ENCODE data around the gene TAF11L3. TPM values are rescaled to one million over a fixed set of nuclear protein-coding genes. Genes with fewer than 3 reads are reported as not detected.
"Not testable (repeated sequence)": the region's sequence is repeated elsewhere in the genome, so short reads cannot be mapped to it uniquely, and the experiment has no call there.

Gene TAF11L3
- not detected for total RNA-seq

DNA sequence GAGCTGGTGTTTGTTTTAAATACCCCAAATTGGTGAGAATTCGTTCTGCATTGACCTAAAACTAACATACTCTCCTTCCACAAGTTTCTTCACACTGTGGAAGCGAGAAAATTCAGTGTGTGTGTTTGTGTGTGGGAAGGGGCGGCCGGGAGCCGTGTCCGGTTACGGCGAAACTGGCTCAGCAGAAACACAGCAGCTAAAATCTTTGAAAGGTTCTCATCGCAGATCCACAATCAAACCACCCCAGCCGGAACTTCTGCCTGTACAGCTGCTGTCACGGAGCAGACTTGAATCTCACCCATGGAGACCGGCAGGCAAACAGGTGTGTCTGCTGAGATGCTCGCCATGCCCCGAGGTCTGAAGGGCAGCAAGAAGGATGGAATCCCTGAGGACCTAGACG lies at the start of gene TAF11L3:
TSS of gene TAF11L3 (plus strand) at position 301 of the 400 bp plus-strand sequence.
- H3K4me3 ChIP-seq; intact Hi-C loops (cut with DNase I); DNase-seq; H3K27ac ChIP-seq; H3K36me3 ChIP-seq; H3K4me1 ChIP-seq; H3K27me3 ChIP-seq; H3K9ac ChIP-seq (ENCODE audit: low read depth in 2 of 2, low read length in 2 of 2); H3K9me3 ChIP-seq: not testable (repeated sequence)

DNA sequence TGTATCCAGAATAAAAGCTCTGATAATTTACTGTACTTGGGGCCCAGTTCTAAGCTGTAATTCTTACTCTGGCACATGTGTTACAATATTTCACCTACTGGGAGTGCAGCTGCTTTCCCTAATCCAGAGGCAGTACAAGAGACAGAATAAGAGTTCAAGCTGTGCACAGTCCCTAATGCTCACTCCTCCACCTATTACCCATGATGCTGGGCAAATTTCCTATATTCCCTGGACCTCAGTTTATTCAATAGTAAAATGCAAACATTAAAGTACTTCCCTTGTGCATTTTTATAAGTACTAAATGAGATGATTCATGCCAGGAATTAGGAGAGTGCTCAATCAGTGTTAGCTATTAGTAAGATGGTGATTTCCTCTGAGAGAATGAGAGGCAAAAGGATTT lies 48.1 kb upstream of the TAF11L3 start:
- H3K4me1 ChIP-seq = no peaks in the 10 kb centered on the region
- H3K36me3 ChIP-seq = no peaks in the 10 kb centered on the region
- no peak overlapping the region for H3K4me3 ChIP-seq
- no peak for DNase-seq
- no peaks in the 10 kb centered on the region for H3K9me3 ChIP-seq
- no peak overlapping the region for H3K27ac ChIP-seq
- no peak overlapping the region for H3K9ac ChIP-seq (ENCODE audit: low read depth in 2 of 2, low read length in 2 of 2)
- TF ChIP-seq, protein P1, sequence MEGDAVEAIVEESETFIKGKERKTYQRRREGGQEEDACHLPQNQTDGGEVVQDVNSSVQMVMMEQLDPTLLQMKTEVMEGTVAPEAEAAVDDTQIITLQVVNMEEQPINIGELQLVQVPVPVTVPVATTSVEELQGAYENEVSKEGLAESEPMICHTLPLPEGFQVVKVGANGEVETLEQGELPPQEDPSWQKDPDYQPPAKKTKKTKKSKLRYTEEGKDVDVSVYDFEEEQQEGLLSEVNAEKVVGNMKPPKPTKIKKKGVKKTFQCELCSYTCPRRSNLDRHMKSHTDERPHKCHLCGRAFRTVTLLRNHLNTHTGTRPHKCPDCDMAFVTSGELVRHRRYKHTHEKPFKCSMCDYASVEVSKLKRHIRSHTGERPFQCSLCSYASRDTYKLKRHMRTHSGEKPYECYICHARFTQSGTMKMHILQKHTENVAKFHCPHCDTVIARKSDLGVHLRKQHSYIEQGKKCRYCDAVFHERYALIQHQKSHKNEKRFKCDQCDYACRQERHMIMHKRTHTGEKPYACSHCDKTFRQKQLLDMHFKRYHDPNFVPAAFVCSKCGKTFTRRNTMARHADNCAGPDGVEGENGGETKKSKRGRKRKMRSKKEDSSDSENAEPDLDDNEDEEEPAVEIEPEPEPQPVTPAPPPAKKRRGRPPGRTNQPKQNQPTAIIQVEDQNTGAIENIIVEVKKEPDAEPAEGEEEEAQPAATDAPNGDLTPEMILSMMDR (IDR thresholded peaks at IDR 0.05) = no peak
- no peaks in the 10 kb centered on the region for H3K27me3 ChIP-seq
- intact Hi-C loops (cut with DNase I) = no loop called here

DNA sequence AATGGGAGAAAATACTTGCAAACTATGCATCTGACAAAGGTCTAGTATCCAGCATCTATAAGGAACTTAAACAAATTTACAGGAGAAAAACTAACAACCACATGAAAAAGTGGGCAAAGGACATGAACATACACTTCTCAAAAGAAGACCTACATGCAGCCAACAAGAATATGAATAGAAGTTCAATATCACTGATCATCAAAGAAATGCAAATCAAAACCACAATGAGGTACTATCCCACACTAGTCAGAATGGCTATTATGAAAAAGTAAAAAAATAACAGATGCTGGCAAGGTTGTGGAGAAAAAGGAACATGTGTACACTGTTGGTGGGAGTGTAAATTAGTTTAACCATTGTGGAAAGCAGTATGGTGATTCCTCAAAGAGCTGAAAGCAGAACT lies 43.1 kb upstream of the TAF11L3 start:
- H3K36me3 ChIP-seq; H3K9me3 ChIP-seq; H3K27me3 ChIP-seq; intact Hi-C loops (cut with DNase I); H3K27ac ChIP-seq; H3K9ac ChIP-seq (ENCODE audit: low read depth in 2 of 2, low read length in 2 of 2); H3K4me1 ChIP-seq; DNase-seq; H3K4me3 ChIP-seq: not testable (repeated sequence)

DNA sequence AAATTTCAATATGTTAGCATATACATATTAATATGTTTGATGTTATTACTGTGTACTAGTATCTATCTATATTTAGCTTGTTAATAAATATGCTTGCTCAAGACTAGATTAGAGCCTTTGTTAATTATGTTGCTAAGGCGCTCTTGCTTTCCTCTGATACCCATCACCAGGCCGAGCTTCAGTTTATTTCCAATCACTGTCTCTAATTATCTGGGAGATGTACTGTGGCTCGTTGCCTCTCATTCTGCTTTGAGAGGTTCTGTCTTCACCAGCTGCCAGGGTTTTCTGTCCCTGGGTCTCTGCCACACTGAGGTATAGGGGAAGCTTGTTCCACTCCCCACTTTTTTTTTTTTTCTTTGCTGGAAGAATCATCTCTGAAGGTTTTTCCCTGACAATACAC lies 41.1 kb upstream of the TAF11L3 start:
- DNase-seq = no peak
- H3K4me3 ChIP-seq = no peak overlapping the region
- H3K9me3 ChIP-seq = no peaks in the 10 kb centered on the region
- no peaks in the 10 kb centered on the region for H3K36me3 ChIP-seq
- no peaks in the 10 kb centered on the region for H3K4me1 ChIP-seq
- H3K27ac ChIP-seq = no peak overlapping the region
- TF ChIP-seq, protein P1 (IDR thresholded peaks at IDR 0.05) = no peak
- no peak overlapping the region for H3K9ac ChIP-seq (ENCODE audit: low read depth in 2 of 2, low read length in 2 of 2)
- intact Hi-C loops (cut with DNase I) = no loop called here
- H3K27me3 ChIP-seq = no peaks in the 10 kb centered on the region

DNA sequence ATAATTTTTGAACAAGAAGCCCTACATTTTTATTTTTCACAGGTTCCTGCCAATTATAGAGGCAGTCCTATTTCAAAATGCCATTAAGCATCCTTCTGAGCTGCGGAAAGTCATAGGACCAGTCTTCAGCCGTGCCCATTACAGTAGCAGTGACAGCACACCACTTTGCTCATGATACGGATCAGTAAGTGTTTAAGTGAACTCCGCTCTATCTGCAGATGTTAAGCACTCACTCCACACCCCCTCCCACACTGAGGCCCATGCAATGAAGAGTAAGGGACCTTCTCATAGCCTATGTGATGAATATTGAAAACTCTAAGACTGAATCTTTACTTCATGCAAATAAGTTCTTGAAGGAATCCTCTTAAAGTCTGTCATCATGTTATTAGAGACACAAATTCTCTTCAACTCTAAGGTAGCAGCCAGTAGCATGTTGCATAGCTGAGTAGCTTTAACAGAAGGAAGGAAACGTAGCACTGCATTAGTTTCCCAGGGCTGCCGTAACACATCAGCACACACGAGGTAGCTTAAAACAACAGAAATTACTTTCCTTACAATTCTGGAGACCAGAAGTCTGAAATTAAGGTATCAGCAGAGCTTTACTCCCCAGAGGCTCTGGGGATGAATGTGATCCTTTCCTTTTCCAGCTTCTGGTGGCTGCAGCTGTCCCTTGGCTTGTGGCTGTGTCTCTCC lies 40.4 kb upstream of the TAF11L3 start:
- Histone ChIP-seq H3K27ac (no peak overlapping the region), H3K27me3 (no peaks in the 10 kb centered on the region), H3K4me3 (no peak overlapping the region), H3K36me3 (no peaks in the 10 kb centered on the region), H3K9me3 (no peaks in the 10 kb centered on the region), H3K4me1 (no peaks in the 10 kb centered on the region), H3K9ac (ENCODE audit: low read depth in 2 of 2, low read length in 2 of 2) (no peak overlapping the region)
- TF ChIP-seq, protein P1 (IDR thresholded peaks at IDR 0.05) = no peak
- DNase-seq = no peak
- intact Hi-C loops (cut with DNase I) = no loop called here

DNA sequence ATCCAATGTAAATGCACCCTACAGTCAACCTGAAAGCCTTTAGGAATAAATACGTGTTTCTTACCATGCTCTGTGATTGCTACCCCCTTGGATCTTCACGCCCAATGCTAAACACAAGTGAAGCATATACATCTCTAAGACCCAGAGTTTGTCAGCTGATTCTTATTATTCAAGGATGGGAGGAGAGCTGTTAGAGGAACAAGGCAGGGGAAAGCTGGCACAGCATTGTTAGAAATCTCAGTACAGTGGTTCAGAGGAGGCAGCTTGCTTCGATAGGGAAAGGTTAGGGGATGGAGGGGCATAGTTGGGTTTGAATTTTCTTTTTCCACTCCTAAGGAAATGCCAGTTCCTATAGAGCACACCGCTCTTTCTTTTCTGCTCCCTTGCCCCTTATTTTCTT lies 36.8 kb upstream of the TAF11L3 start:
- no peak overlapping the region for H3K27ac ChIP-seq
- H3K9me3 ChIP-seq = no peaks in the 10 kb centered on the region
- H3K4me1 ChIP-seq = no peaks in the 10 kb centered on the region
- H3K27me3 ChIP-seq = no peaks in the 10 kb centered on the region
- H3K9ac ChIP-seq (ENCODE audit: low read depth in 2 of 2, low read length in 2 of 2) = no peak overlapping the region
- DNase-seq = no peak
- intact Hi-C loops (cut with DNase I) = no loop called here
- H3K36me3 ChIP-seq = no peaks in the 10 kb centered on the region
- TF ChIP-seq, protein P1 (IDR thresholded peaks at IDR 0.05) = no peak
- no peak overlapping the region for H3K4me3 ChIP-seq

All from colonic mucosa (tissue), 4 donors.